IMR-90 (cell line): Measurements from ENCODE around the gene BGN. TPM values are rescaled to one million over a fixed set of nuclear protein-coding genes. Genes with fewer than 3 reads are reported as not detected.

Source experiments
- ATAC-seq: fragments of 200-7000 bp; cut with Tn5 transposase; 2 replicates; pipeline ENCODE4 v1.9.1; 2020; ENCODE audit warnings: low read depth, mild to moderate bottlenecking, moderate library complexity
- BruUV-seq: library from RNA; stranded (reverse); fragments of 400-500 nt; replicated peaks from 2 replicates; lab custom pipeline; 2021; lab: Mats Ljungman, UMichigan
- CTCF ChIA-PET: fragments of 300-600 bp; formaldehyde crosslinking; extraction: SDS; loops from one replicate; lab custom pipeline; 2021; ENCODE audit warnings: antibody characterized with exemption; lab: Yijun Ruan, JAX
- POLR2A ChIA-PET: fragments of 300-600 bp; sonication (Branson Sonifier 250); formaldehyde crosslinking; loops from one replicate; lab custom pipeline; 2022; ENCODE audit warnings: antibody characterized with exemption; ENCODE audit not compliant: unreplicated experiment; lab: Charles Lee
- DNase-seq: peaks from one replicate; pipeline ENCODE4 v3.0.0; 2013
- H2AFZ ChIP-seq: replicated peaks from 2 replicates; pipeline ENCODE3; 2013; ENCODE audit warnings: low read length, mild to moderate bottlenecking; ENCODE audit not compliant: poor library complexity
- H2AK5ac ChIP-seq: 2 replicates; pipeline ENCODE4 v1.6.1; 2013; ENCODE audit warnings: low read depth, low read length, inconsistent platforms
- H2AK9ac ChIP-seq: replicated peaks from 2 replicates; pipeline ENCODE3; 2013; ENCODE audit warnings: mild to moderate bottlenecking, low read depth, low read length, moderate library complexity; ENCODE audit not compliant: poor library complexity
- H2BK120ac ChIP-seq: 2 replicates; pipeline ENCODE4 v1.6.1; 2013; ENCODE audit warnings: low read depth, low read length, inconsistent platforms
- H2BK15ac ChIP-seq: 3 replicates; pipeline ENCODE4 v1.6.1; 2013; ENCODE audit warnings: low read depth, low read length, inconsistent platforms
- H2BK20ac ChIP-seq: 2 replicates; pipeline ENCODE4 v1.6.1; 2013; ENCODE audit warnings: low read depth, mild to moderate bottlenecking, inconsistent platforms, low read length, moderate library complexity
- H2BK5ac ChIP-seq: 2 replicates; pipeline ENCODE4 v1.6.1; 2013; ENCODE audit warnings: mild to moderate bottlenecking, low read depth, low read length, inconsistent platforms; ENCODE audit not compliant: poor library complexity, severe bottlenecking
- H3K14ac ChIP-seq: replicated peaks from 2 replicates; pipeline ENCODE4 v1.6.1; 2013; ENCODE audit warnings: low read depth, low read length, inconsistent platforms
- H3K18ac ChIP-seq: 2 replicates; pipeline ENCODE4 v1.6.1; 2013; ENCODE audit warnings: low read depth, low read length, control low read depth
- H3K23ac ChIP-seq: 2 replicates; pipeline ENCODE4 v1.6.1; 2013; ENCODE audit warnings: low read depth, low read length, inconsistent platforms
- H3K27ac ChIP-seq: 2 replicates; pipeline ENCODE4 v1.5.1; 2013; ENCODE audit warnings: mild to moderate bottlenecking, control low read depth, low read length; ENCODE audit not compliant: insufficient read depth
- H3K27me3 ChIP-seq: 2 replicates; pipeline ENCODE4 v1.6.1; 2013; ENCODE audit warnings: low read length; ENCODE audit not compliant: control insufficient read depth, insufficient read depth
- H3K36me3 ChIP-seq: 2 replicates; pipeline ENCODE4 v1.6.1; 2013; ENCODE audit warnings: low read length, mixed read lengths; ENCODE audit not compliant: control insufficient read depth, insufficient read depth
- H3K4ac ChIP-seq: 2 replicates; pipeline ENCODE4 v1.6.1; 2013; ENCODE audit warnings: low read depth, low read length, inconsistent platforms
- H3K4me1 ChIP-seq: 2 replicates; pipeline ENCODE4 v1.6.1; 2013; ENCODE audit warnings: low read length, mixed read lengths; ENCODE audit not compliant: control insufficient read depth, insufficient read depth
- H3K4me2 ChIP-seq: 2 replicates; pipeline ENCODE4 v1.6.1; 2013; ENCODE audit warnings: low read depth, mild to moderate bottlenecking, control low read depth, low read length, moderate library complexity
- H3K4me3 ChIP-seq: 2 replicates; pipeline ENCODE4 v1.5.1; 2013; ENCODE audit warnings: low read depth, mild to moderate bottlenecking, control low read depth, low read length, moderate library complexity; ENCODE audit not compliant: insufficient read depth
- H3K56ac ChIP-seq: 2 replicates; pipeline ENCODE4 v1.6.1; 2013; ENCODE audit warnings: low read length, inconsistent platforms; ENCODE audit not compliant: insufficient read depth; ENCODE audit errors: extremely low read depth
- H3K79me1 ChIP-seq, 2 experiments: 2 replicates each; pipeline ENCODE4 v1.6.1; 2013; ENCODE audit warnings: low read length in 2 of 2, inconsistent platforms in 1 of 2, low read depth in 1 of 2
- H3K9ac ChIP-seq: 2 replicates; pipeline ENCODE4 v1.6.1; 2013; ENCODE audit warnings: low read depth, low read length, control low read depth
- H3K9me1 ChIP-seq: 2 replicates; pipeline ENCODE4 v1.6.1; 2013; ENCODE audit warnings: low read length, inconsistent platforms; ENCODE audit not compliant: insufficient read depth
- H3K9me3 ChIP-seq: 2 replicates; pipeline ENCODE4 v1.6.1; 2013; ENCODE audit warnings: low read length; ENCODE audit not compliant: control insufficient read depth, insufficient read depth
- H4K20me1 ChIP-seq: 2 replicates; pipeline ENCODE4 v1.6.1; 2013; ENCODE audit warnings: low read length, inconsistent platforms; ENCODE audit not compliant: insufficient read depth
- H4K5ac ChIP-seq: 2 replicates; pipeline ENCODE4 v1.6.1; 2013; ENCODE audit warnings: mild to moderate bottlenecking, low read depth, low read length, control low read depth
- H4K8ac ChIP-seq, 2 experiments: 2 replicates each; pipeline ENCODE4 v1.6.1; 2013; ENCODE audit warnings: low read depth in 2 of 2, low read length in 2 of 2, control low read depth in 1 of 2, inconsistent platforms in 1 of 2
- H4K91ac ChIP-seq: 2 replicates; pipeline ENCODE4 v1.6.1; 2013; ENCODE audit warnings: low read depth, low read length, inconsistent platforms; ENCODE audit not compliant: insufficient read depth
- WGBS, 2 experiments: methylation state at CpG; one replicate each; pipeline versions ENCODE4 v1.1.5 to v1.1.7; 2013; ENCODE audit warnings: missing lambda C conversion rate in 2 of 2; ENCODE audit not compliant: insufficient read length in 1 of 2; ENCODE audit errors: extremely low coverage in 2 of 2; 5-methylcytosine and 5-hydroxymethylcytosine counted together
- dilution Hi-C: fragments of 300-500 bp; cut with HindIII; formaldehyde crosslinking; loops from one replicate; pipeline ENCODE4 v1.14.3; 2018; ENCODE audit warnings: low sequenced_read_pairs; ENCODE audit not compliant: unreplicated experiment
- in situ Hi-C: fragments of 300-500 bp; cut with MboI; formaldehyde crosslinking; loops from 3 replicates; pipeline ENCODE4 v1.14.3; 2019; ENCODE audit warnings: low sequenced_read_pairs, inconsistent platforms, mixed read lengths
- intact Hi-C: fragments of 100-400 bp; cut with micrococcal nuclease; formaldehyde crosslinking; loops from 2 replicates; pipeline ENCODE4 v1.10.0; 2022
- polyA plus RNA-seq, 3 experiments: library from polyadenylated mRNA; depleted of rRNA; stranded (reverse); fragments of >200 nt; gene quantifications; 2 replicates each; pipeline ENCODE4 v1.2.3, GENCODE V29; 2012; ENCODE audit warnings: low replicate concordance in 1 of 3
- total RNA-seq: library from RNA; depleted of rRNA; stranded (reverse); fragments of >200 nt; gene quantifications from 2 replicates; pipeline ENCODE4 v1.2.3, GENCODE V29; 2012
- TF ChIP-seq, protein P1 (sequence below): fragments of 150-350 bp; IDR thresholded peaks from 2 replicates; pipeline ENCODE4 v1.6.1; 2016; ENCODE audit warnings: low read depth, mild to moderate bottlenecking, low read length, moderate library complexity, borderline replicate concordance

The BGN gene
- total and polyA plus RNA-seq, 2 of the 4 experiments (the other 2 are of a cell fraction) = 11.3 to 298 TPM

DNA sequence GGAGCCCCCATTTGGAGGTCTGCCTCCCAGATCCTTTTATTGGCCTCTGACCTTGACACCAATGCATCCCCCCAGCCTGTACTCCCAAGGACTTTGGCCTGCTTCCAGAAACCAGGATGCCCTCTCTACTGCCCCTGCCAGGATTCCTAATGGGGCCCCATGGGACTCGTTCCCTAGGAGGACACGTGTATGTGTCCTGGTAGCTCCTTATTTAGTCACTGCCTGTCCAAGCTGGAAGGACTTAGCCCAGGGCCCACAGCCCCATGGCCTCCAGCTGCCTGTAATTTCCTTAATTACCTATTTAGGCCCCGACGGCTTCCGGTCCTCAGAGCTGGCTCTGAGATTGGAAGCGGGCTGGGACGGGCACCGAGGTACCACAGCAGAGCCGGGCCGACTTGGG, 32.0 kb downstream of the BGN start:
- Histone ChIP-seq H2AK5ac (no peak overlapping the region), H3K14ac (no peak overlapping the region), H2BK120ac (no peak overlapping the region), H2BK20ac (no peak overlapping the region), H2BK15ac (no peak overlapping the region), H3K27me3 (peaks cover 28% of the 10 kb centered on the region; the same call in 1 of the 2 replicates), H3K4ac (no peak overlapping the region), H3K18ac (no peak overlapping the region), H3K23ac (no peak overlapping the region), H4K91ac (no peak overlapping the region), H3K9me3 (peaks cover 2% of the 10 kb centered on the region; the same call in 1 of the 2 replicates), H2AK9ac (no peak overlapping the region), H3K4me2 (no peak overlapping the region), H4K20me1 (no peaks in the 10 kb centered on the region), H3K36me3 (no peaks in the 10 kb centered on the region), H2BK5ac (no peak overlapping the region), H3K4me1 (no peaks in the 10 kb centered on the region), H3K27ac (no peak overlapping the region), H3K56ac (no peak overlapping the region), H2AFZ (no peak overlapping the region), H4K5ac (no peak overlapping the region), H3K79me1 (no peaks in the 10 kb centered on the region), H4K8ac (no peak overlapping the region), H3K4me3 (no peak overlapping the region), H3K9ac (no peak overlapping the region), H3K9me1 (no peaks in the 10 kb centered on the region)
- CTCF ChIA-PET = no interaction called here
- whole genome bisulfite sequencing, 2 experiments = 33% methylated on average over 2 of the region's 10 CpGs; no CpG with 5 or more reads in 1 of the 2 experiments
- no TSS peak for BruUV-seq
- DNase-seq (no peak), ATAC-seq (no peak)
- in situ Hi-C loops = no loop called here
- TF ChIP-seq, protein P1, sequence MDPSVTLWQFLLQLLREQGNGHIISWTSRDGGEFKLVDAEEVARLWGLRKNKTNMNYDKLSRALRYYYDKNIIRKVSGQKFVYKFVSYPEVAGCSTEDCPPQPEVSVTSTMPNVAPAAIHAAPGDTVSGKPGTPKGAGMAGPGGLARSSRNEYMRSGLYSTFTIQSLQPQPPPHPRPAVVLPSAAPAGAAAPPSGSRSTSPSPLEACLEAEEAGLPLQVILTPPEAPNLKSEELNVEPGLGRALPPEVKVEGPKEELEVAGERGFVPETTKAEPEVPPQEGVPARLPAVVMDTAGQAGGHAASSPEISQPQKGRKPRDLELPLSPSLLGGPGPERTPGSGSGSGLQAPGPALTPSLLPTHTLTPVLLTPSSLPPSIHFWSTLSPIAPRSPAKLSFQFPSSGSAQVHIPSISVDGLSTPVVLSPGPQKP = no peak
- intact Hi-C loops = no loop called here
- POLR2A ChIA-PET = no interaction called here
- dilution Hi-C loops = no loop called here
